Adrenal gland (tissue), 5 donors: ENCODE data around the gene MRGPRF.

ENCODE experiments used
- POLR2A ChIP-seq, 2 donors: fragments of 450-650 bp; IDR thresholded peaks; one replicate each; pipeline ENCODE4 v1.6.1; 2017; ENCODE audit warnings: antibody characterized with exemption in 2 of 2, mild to moderate bottlenecking in 2 of 2, moderate library complexity in 1 of 2
- TF ChIP-seq, protein P1 (sequence below), 6 experiments: fragments of 450-650 bp in 4 of 6; fragments of 200-600 bp in 2 of 6; sonication (generic) in 1 of 6; IDR thresholded peaks; 1 replicate in 5 of 6; 2 replicates in 1 of 6; pipeline versions ENCODE4 v1.5.1 to v1.8.0; 2016 to 2021; ENCODE audit warnings: antibody characterized with exemption in 6 of 6, mild to moderate bottlenecking in 2 of 6, moderate library complexity in 1 of 6
- donor health status: DM: no; HTN: no; CAD: no.

DNA sequence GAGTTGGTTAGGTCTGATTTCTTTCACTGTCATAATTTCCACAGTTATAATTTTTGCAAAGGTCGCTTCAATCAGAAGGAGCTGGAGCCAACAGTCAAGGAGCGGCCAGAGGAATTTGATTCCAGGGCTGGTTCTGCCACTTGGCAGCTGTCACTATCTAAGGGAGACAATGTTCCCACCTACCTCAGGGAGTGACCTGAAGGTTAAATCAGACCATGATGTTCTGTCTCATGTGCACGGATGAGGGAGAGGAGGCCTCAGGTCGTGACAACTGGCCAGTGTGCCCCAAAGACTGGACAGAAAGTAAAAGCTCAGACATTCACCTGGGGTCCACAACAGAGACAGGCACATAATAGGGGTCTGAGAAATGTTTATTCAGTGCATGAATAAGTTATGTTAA lies 39.8 kb downstream of the MRGPRF start:
- TF ChIP-seq, protein P1, sequence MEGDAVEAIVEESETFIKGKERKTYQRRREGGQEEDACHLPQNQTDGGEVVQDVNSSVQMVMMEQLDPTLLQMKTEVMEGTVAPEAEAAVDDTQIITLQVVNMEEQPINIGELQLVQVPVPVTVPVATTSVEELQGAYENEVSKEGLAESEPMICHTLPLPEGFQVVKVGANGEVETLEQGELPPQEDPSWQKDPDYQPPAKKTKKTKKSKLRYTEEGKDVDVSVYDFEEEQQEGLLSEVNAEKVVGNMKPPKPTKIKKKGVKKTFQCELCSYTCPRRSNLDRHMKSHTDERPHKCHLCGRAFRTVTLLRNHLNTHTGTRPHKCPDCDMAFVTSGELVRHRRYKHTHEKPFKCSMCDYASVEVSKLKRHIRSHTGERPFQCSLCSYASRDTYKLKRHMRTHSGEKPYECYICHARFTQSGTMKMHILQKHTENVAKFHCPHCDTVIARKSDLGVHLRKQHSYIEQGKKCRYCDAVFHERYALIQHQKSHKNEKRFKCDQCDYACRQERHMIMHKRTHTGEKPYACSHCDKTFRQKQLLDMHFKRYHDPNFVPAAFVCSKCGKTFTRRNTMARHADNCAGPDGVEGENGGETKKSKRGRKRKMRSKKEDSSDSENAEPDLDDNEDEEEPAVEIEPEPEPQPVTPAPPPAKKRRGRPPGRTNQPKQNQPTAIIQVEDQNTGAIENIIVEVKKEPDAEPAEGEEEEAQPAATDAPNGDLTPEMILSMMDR (IDR thresholded peaks at IDR 0.05) = no peak
- no peak for TF ChIP-seq POLR2A (IDR thresholded peaks at IDR 0.05)
